NOMO-1 treated with DMSO at 0.1 percent for 48 hours (cell line): ENCODE measurements around the gene DMP1.
"Not testable (repeated sequence)": the region's sequence is repeated elsewhere in the genome, so short reads cannot be mapped to it uniquely, and the experiment has no call there.

Source experiments
- DNase-seq: peaks from one replicate; lab custom pipeline; 2025; ENCODE audit not compliant: unreplicated experiment; lab: John Stamatoyannopoulos, UW

The DMP1 gene

GRCh38 chr4:87680271-87680670, 30.2 kb downstream of the DMP1 start:
- DNase-seq: no peak

- DNase-seq: no peak
Observed at GRCh38 chr4:87688316-87688715, 38.2 kb downstream of the DMP1 start.

- DNase-seq: not testable (repeated sequence)
Observed at GRCh38 chr4:87690947-87691346, 40.9 kb downstream of the DMP1 start.

- not testable (repeated sequence) for DNase-seq
Observed at GRCh38 chr4:87692060-87692459, 42.0 kb downstream of the DMP1 start.

- no peak for DNase-seq
Observed at GRCh38 chr4:87697272-87697671, 47.2 kb downstream of the DMP1 start.

- no peak for DNase-seq
Observed at GRCh38 chr4:87697945-87698344, 47.9 kb downstream of the DMP1 start.

- DNase-seq: peak; percentile 42
Observed at GRCh38 chr4:87698394-87698793, 48.3 kb downstream of the DMP1 start.

- DNase-seq: no peak
Observed at GRCh38 chr4:87704001-87704400, 53.9 kb downstream of the DMP1 start.

- DNase-seq: no peak
Observed at GRCh38 chr4:87707279-87707918, 57.3 kb downstream of the DMP1 start.
